BJ (cell line): ENCODE measurements around the gene RAB23. TPM values are rescaled to one million over a fixed set of nuclear protein-coding genes. Genes with fewer than 3 reads are reported as not detected.

Experiments
- CTCF ChIA-PET: fragments of 350-600 bp; formaldehyde crosslinking; extraction: SDS; loops from one replicate; lab custom pipeline; 2021; ENCODE audit warnings: antibody characterized with exemption, inconsistent platforms; lab: Yijun Ruan, JAX
- POLR2A ChIA-PET: fragments of 300-600 bp; sonication (Branson Sonifier 250); formaldehyde crosslinking; extraction: SDS; loops from one replicate; lab custom pipeline; 2021; ENCODE audit warnings: antibody characterized with exemption; lab: Charles Lee
- DNase-seq: peaks from one replicate; pipeline ENCODE4 v3.0.0-alpha.2; 2011; ENCODE audit warnings: low read depth
- H3K27me3 ChIP-seq: 2 replicates; pipeline ENCODE4 v1.6.0; 2011; ENCODE audit warnings: low read length; ENCODE audit not compliant: control insufficient read depth, insufficient read depth
- H3K36me3 ChIP-seq: 2 replicates; pipeline ENCODE4 v1.5.1; 2011; ENCODE audit warnings: low read length; ENCODE audit not compliant: control insufficient read depth, insufficient read depth
- H3K4me3 ChIP-seq: 2 replicates; pipeline ENCODE4 v1.5.1; 2011; ENCODE audit warnings: low read depth, mild to moderate bottlenecking, control low read depth, low read length
- polyA plus RNA-seq: library from polyadenylated mRNA; depleted of rRNA; stranded (reverse); fragments of >200 nt; gene quantifications from 2 replicates; pipeline ENCODE4 v1.2.3, GENCODE V29; 2011
- TF ChIP-seq, protein P1 (sequence below): IDR thresholded peaks from 2 replicates; pipeline ENCODE4 v1.5.1; 2011; ENCODE audit warnings: low read depth, mild to moderate bottlenecking, control low read depth, inconsistent platforms, low read length, moderate library complexity; ENCODE audit not compliant: insufficient read depth

Gene RAB23
- polyA plus RNA-seq, 1 experiment = 20.6 TPM

DNA sequence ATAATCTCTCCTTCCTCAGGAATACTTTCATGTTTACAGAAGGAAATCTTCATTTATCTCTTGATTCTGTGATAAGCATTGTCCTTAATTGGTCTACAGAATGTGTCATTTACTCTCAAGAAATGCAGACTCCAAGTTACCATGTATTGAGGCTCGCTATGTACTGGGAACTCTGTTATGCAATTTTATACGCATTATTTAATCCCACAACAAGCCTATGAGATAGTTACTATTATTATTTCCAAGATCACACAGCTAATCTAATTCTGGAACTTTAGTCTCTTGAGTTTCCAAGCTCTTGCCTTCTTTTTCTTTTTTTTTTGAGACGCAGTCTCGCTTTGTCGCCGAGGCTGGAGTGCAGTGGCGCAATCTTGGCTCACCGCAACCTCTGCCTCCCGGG lies 30.0 kb upstream of the RAB23 start:
- no peak for DNase-seq
- CTCF ChIA-PET = interaction anchor here (1.0 kb wide), 1 partner anchor 16 kb away, joined by 3 read pairs; no protein-coding TSS in a partner anchor
- TF ChIP-seq, protein P1, sequence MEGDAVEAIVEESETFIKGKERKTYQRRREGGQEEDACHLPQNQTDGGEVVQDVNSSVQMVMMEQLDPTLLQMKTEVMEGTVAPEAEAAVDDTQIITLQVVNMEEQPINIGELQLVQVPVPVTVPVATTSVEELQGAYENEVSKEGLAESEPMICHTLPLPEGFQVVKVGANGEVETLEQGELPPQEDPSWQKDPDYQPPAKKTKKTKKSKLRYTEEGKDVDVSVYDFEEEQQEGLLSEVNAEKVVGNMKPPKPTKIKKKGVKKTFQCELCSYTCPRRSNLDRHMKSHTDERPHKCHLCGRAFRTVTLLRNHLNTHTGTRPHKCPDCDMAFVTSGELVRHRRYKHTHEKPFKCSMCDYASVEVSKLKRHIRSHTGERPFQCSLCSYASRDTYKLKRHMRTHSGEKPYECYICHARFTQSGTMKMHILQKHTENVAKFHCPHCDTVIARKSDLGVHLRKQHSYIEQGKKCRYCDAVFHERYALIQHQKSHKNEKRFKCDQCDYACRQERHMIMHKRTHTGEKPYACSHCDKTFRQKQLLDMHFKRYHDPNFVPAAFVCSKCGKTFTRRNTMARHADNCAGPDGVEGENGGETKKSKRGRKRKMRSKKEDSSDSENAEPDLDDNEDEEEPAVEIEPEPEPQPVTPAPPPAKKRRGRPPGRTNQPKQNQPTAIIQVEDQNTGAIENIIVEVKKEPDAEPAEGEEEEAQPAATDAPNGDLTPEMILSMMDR = no peak
- POLR2A ChIA-PET = interaction anchor here (0.7 kb wide), 1 partner anchor 86 kb away, joined by 3 read pairs; no protein-coding TSS in a partner anchor
- Histone ChIP-seq H3K36me3 (no peaks in the 10 kb centered on the region), H3K4me3 (no peak overlapping the region), H3K27me3 (no peaks in the 10 kb centered on the region)

DNA sequence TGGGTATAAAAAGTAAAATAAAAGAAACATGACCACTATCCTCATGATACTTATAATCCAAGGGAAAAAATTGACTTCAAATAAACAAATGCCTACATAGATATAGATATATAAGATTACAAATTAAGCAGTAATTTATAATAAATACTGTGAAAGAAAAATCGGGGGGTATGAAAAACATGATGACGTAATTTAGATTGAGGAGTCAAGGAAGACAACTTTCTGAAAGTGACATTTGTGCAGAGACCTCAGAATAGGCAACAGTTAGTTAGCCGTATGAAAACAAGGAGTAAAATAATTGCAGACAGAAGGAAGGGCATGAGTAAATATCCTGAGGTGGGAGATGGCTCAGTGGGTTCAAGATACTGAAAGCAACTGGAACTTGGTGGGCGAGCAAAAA lies 28.2 kb upstream of the RAB23 start:
- Histone ChIP-seq H3K4me3 (no peak overlapping the region), H3K36me3 (no peaks in the 10 kb centered on the region), H3K27me3 (no peaks in the 10 kb centered on the region)
- POLR2A ChIA-PET = no interaction called here
- DNase-seq = no peak
- CTCF ChIA-PET = no interaction called here
- TF ChIP-seq, protein P1 = no peak

DNA sequence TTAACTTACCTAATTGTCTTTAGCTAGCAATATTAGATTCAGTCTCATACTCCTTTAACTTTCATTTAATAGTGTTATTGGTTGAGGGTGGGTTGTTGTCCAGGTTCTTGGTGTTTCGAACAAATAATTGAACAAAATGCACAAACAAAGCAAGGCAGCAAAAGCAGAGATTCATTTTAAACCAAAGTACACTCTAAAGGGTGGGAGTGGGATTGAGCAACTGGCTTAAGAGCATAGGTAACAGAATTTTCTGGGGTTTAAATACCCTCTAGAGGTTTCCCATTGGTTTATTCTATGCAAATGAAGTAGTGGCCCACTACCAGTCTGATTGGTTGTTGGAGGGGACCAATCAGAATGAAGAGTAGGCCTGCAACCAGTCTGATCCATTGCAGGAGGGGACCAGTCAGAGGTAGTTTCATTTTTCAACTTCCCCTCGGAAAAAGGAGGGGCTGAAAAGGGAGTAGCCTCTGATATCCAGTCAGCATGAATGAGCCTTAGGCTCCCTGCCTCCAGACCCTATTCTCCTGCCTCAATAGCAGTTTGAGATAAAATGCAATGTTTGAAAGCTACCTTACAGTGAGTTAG lies 26.3 kb upstream of the RAB23 start:
- TF ChIP-seq, protein P1 = no peak
- no peak for DNase-seq
- Histone ChIP-seq H3K4me3 (no peak overlapping the region), H3K36me3 (no peaks in the 10 kb centered on the region), H3K27me3 (no peaks in the 10 kb centered on the region)
- ChIA-PET CTCF (interaction anchor here (0.8 to 1.0 kb wide), 2 partner anchors 10 to 19 kb away, joined by 3 read pairs; no protein-coding TSS in a partner anchor), POLR2A (no interaction called here)

DNA sequence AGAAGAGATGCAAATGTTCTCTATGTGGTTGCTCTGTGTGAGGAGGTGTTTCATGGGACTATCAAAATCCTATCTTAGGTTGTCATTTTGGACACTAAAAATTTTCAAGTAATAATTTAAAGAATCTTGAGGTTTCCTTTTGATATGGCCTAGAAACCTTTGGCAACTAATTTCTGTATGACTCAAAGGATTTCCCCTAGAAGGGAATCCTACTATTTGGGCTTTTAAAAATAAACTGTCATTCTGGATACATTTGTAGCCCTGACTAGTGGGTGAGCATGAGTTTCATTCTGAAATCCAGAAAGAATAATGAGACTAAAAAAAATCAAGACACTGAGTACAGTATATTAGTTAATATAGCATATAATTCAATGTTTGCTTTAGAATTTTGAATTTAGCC lies 25.5 kb upstream of the RAB23 start:
- DNase-seq = no peak

DNA sequence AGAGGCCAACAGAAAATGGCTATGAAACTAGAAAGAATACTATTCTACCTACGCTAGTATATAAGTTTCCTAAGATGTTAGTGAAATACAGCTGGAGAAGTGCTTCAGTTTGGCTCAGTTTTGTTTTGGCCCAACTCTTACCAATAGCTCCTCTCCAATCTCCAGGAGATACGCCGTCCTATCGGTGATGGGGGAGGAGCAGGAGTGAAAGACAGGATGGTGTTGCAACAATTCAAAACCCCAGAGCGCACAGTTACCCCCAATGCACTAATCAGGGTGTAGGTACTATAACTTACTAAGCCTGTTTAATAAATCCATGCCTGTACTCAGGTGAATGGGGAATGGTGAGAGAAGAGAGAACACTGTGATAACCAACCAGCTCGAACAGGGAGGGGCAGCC lies 24.2 kb upstream of the RAB23 start:
- POLR2A ChIA-PET = no interaction called here
- Histone ChIP-seq H3K36me3 (no peaks in the 10 kb centered on the region), H3K4me3 (no peak overlapping the region), H3K27me3 (no peaks in the 10 kb centered on the region)
- DNase-seq = no peak
- CTCF ChIA-PET = interaction anchor here (0.8 to 1.6 kb wide), 3 partner anchors 17 to 70 kb away, joined by 3 to 7 read pairs (median 3); no protein-coding TSS in a partner anchor
- TF ChIP-seq, protein P1 = no peak

More for the DNA sequence above, 25.5 kb upstream of the RAB23 start:
- TF ChIP-seq, protein P1 = no peak
- ChIA-PET CTCF (interaction anchor here (1.6 kb wide), 1 partner anchor 58 kb away, joined by 3 read pairs; no protein-coding TSS in a partner anchor), POLR2A (no interaction called here)
- no peak overlapping the region for H3K4me3 ChIP-seq
- H3K27me3 ChIP-seq = no peaks in the 10 kb centered on the region
- H3K36me3 ChIP-seq = no peaks in the 10 kb centered on the region
